HEK293 (cell line): ENCODE results near the gene SLC1A2.
A peak's percentile ranks its signal among the peaks of the same experiment; 100 is the strongest.

Source experiments
- CTCF ChIA-PET: fragments of 350-600 bp; formaldehyde crosslinking; extraction: SDS; loops from one replicate; lab custom pipeline; 2021; ENCODE audit warnings: antibody characterized with exemption; lab: Yijun Ruan, JAX
- POLR2A ChIA-PET: fragments of 300-600 bp; formaldehyde crosslinking; extraction: SDS; loops from one replicate; lab custom pipeline; 2020; ENCODE audit warnings: antibody characterized with exemption, inconsistent platforms; lab: Yijun Ruan, JAX
- H3K27ac ChIP-seq: fragments of 200-500 bp; sonication (Bioruptor generic); 2 replicates; pipeline ENCODE4 v1.5.1; 2014; ENCODE audit warnings: low read depth, low read length, control low read depth, inconsistent platforms; ENCODE audit errors: extremely low read depth
- H3K36me3 ChIP-seq, 2 experiments: fragments of 200-500 bp in 1 of 2; sonication (Bioruptor generic) in 1 of 2; 1 replicate in 1 of 2; 2 replicates in 1 of 2; pipeline ENCODE4 v1.5.1; 2014 to 2017; ENCODE audit warnings: inconsistent platforms in 2 of 2, low read length in 2 of 2; ENCODE audit not compliant: control insufficient read depth in 2 of 2, insufficient read depth in 1 of 2
- H3K4me1 ChIP-seq: fragments of 200-500 bp; sonication (Bioruptor generic); 2 replicates; pipeline ENCODE4 v1.5.1; 2014; ENCODE audit warnings: mild to moderate bottlenecking, low read length, inconsistent platforms; ENCODE audit not compliant: control insufficient read depth, insufficient read depth
- H3K4me3 ChIP-seq: 2 replicates; pipeline ENCODE4 v1.5.1; 2011; ENCODE audit warnings: low read depth, mild to moderate bottlenecking, control low read depth, low read length, moderate library complexity
- H3K9me3 ChIP-seq: fragments of 200-500 bp; sonication (Bioruptor generic); 2 replicates; pipeline ENCODE4 v1.5.1; 2014; ENCODE audit warnings: low read depth, low read length, inconsistent platforms; ENCODE audit not compliant: control insufficient read depth, insufficient read depth
- KLF1 ChIP-seq: fragments of 450-650 bp; formaldehyde crosslinking; IDR thresholded peaks from 2 replicates; pipeline ENCODE4 v1.5.1; 2016; ENCODE audit warnings: missing biosample characterization, missing genetic modification characterization
- OVOL3 ChIP-seq: fragments of 450-650 bp; formaldehyde crosslinking; IDR thresholded peaks from 2 replicates; pipeline ENCODE4 v1.5.1; 2016; ENCODE audit warnings: missing biosample characterization, missing genetic modification characterization
- SP7 ChIP-seq: fragments of 450-650 bp; formaldehyde crosslinking; IDR thresholded peaks from 2 replicates; pipeline ENCODE4 v1.5.1; 2016; ENCODE audit warnings: missing biosample characterization, missing genetic modification characterization
- WT1 ChIP-seq: fragments of 450-650 bp; formaldehyde crosslinking; IDR thresholded peaks from 2 replicates; pipeline ENCODE4 v1.5.1; 2016; ENCODE audit warnings: missing biosample characterization, missing genetic modification characterization
- YY2 ChIP-seq: fragments of 450-650 bp; formaldehyde crosslinking; IDR thresholded peaks from 2 replicates; pipeline ENCODE4 v1.5.1; 2016; ENCODE audit warnings: missing biosample characterization, missing genetic modification characterization
- ZFP37 ChIP-seq: fragments of 450-650 bp; formaldehyde crosslinking; IDR thresholded peaks from 2 replicates; pipeline ENCODE4 v1.5.1; 2016; ENCODE audit warnings: missing biosample characterization, missing genetic modification characterization
- ZNF114 ChIP-seq: fragments of 450-650 bp; formaldehyde crosslinking; IDR thresholded peaks from 2 replicates; pipeline ENCODE4 v1.5.0; 2017; ENCODE audit warnings: missing biosample characterization, missing genetic modification characterization
- ZNF146 ChIP-seq: fragments of 450-650 bp; formaldehyde crosslinking; IDR thresholded peaks from 2 replicates; pipeline ENCODE4 v1.5.1; 2016; ENCODE audit warnings: missing biosample characterization, missing genetic modification characterization
- ZNF335 ChIP-seq: fragments of 450-650 bp; formaldehyde crosslinking; conservative IDR thresholded peaks from 2 replicates; pipeline ENCODE4 v1.5.1; 2016; ENCODE audit warnings: missing biosample characterization, missing genetic modification characterization
- ZNF394 ChIP-seq: fragments of 450-650 bp; formaldehyde crosslinking; IDR thresholded peaks from 2 replicates; pipeline ENCODE4 v1.5.1; 2016; ENCODE audit warnings: missing biosample characterization, missing genetic modification characterization, mild to moderate bottlenecking, moderate library complexity, borderline replicate concordance
- ZNF423 ChIP-seq: fragments of 450-650 bp; formaldehyde crosslinking; IDR thresholded peaks from 2 replicates; pipeline ENCODE4 v1.5.1; 2016; ENCODE audit warnings: missing biosample characterization, missing genetic modification characterization
- ZNF514 ChIP-seq: fragments of 450-650 bp; formaldehyde crosslinking; IDR thresholded peaks from 2 replicates; pipeline ENCODE4 v1.5.1; 2016; ENCODE audit warnings: missing biosample characterization, missing genetic modification characterization
- ZNF558 ChIP-seq: fragments of 450-650 bp; formaldehyde crosslinking; IDR thresholded peaks from 2 replicates; pipeline ENCODE4 v1.5.1; 2016; ENCODE audit warnings: missing biosample characterization, missing genetic modification characterization
- ZNF596 ChIP-seq: fragments of 450-650 bp; IDR thresholded peaks from 2 replicates; pipeline ENCODE4 v1.5.0; 2018; ENCODE audit warnings: missing biosample characterization, mild to moderate bottlenecking, missing genetic modification characterization, moderate library complexity
- ZNF626 ChIP-seq: fragments of 450-650 bp; sonication (Bioruptor Pico); formaldehyde crosslinking; IDR thresholded peaks from 2 replicates; pipeline ENCODE4 v1.5.1; 2018; ENCODE audit warnings: missing biosample characterization, missing genetic modification characterization, inconsistent platforms
- ZNF768 ChIP-seq: fragments of 450-650 bp; formaldehyde crosslinking; IDR thresholded peaks from 2 replicates; pipeline ENCODE4 v1.5.1; 2018; ENCODE audit warnings: missing biosample characterization, mild to moderate bottlenecking, missing genetic modification characterization
- TF ChIP-seq, protein P1 (sequence below): fragments of 450-650 bp; formaldehyde crosslinking; IDR thresholded peaks from 2 replicates; pipeline ENCODE4 v1.5.1; 2016; ENCODE audit warnings: missing biosample characterization, missing genetic modification characterization
- TF ChIP-seq, protein P2 (sequence below): fragments of 450-650 bp; formaldehyde crosslinking; IDR thresholded peaks from 2 replicates; pipeline ENCODE4 v1.5.1; 2016; ENCODE audit warnings: missing biosample characterization, missing genetic modification characterization
- TF ChIP-seq, protein P3 (sequence below): fragments of 450-650 bp; formaldehyde crosslinking; IDR thresholded peaks from 2 replicates; pipeline ENCODE4 v1.5.1; 2016; ENCODE audit warnings: missing biosample characterization, missing genetic modification characterization
- TF ChIP-seq, protein P4 (sequence below): fragments of 450-650 bp; formaldehyde crosslinking; IDR thresholded peaks from 2 replicates; pipeline ENCODE4 v1.5.1; 2017; ENCODE audit warnings: missing biosample characterization, missing genetic modification characterization

SLC1A2 gene

DNA sequence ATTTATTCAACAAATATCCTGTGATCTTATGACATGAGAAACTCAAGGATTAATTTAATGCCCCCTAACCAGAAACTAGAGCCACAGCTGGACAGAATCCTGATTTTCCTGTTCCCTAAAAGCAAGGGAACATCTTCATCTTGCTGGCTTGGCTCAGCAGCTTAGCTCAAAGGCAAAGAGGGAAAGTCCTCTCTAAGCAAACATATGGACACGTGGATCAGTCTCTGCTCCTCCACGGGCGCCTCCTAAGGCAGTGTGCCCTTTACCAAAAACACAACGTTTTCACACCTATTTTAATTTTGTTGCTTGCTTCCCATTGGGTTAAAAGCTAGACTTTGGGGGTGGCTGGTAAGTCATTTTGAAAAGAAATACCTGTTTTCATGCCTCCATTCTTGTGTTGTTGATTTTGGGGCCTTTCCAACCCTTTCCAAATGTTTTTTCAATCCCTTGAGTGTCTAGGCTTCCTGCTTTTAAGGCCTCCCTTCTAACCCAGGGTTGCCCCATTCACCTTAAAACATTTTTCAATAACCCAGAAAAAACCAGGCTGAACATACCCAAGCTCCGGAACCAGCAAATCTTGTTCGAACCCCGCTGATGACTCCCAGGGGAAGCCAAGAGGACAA lies 15.5 kb downstream of the SLC1A2 start (continued):
- TF ChIP-seq, protein P1, sequence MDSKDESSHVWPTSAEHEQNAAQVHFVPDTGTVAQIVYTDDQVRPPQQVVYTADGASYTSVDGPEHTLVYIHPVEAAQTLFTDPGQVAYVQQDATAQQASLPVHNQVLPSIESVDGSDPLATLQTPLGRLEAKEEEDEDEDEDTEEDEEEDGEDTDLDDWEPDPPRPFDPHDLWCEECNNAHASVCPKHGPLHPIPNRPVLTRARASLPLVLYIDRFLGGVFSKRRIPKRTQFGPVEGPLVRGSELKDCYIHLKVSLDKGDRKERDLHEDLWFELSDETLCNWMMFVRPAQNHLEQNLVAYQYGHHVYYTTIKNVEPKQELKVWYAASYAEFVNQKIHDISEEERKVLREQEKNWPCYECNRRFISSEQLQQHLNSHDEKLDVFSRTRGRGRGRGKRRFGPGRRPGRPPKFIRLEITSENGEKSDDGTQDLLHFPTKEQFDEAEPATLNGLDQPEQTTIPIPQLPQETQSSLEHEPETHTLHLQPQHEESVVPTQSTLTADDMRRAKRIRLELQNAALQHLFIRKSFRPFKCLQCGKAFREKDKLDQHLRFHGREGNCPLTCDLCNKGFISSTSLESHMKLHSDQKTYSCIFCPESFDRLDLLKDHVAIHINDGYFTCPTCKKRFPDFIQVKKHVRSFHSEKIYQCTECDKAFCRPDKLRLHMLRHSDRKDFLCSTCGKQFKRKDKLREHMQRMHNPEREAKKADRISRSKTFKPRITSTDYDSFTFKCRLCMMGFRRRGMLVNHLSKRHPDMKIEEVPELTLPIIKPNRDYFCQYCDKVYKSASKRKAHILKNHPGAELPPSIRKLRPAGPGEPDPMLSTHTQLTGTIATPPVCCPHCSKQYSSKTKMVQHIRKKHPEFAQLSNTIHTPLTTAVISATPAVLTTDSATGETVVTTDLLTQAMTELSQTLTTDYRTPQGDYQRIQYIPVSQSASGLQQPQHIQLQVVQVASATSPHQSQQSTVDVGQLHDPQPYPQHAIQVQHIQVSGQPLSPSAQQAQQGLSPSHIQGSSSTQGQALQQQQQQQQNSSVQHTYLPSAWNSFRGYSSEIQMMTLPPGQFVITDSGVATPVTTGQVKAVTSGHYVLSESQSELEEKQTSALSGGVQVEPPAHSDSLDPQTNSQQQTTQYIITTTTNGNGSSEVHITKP, result no peak
- no peak for TF ChIP-seq ZNF114 (tag by site-specific recombination)
- TF ChIP-seq KLF1 (tag by site-specific recombination), result no peak
- TF ChIP-seq SP7, result no peak
- no peak for TF ChIP-seq ZNF146 (tag by site-specific recombination)
- no peak for TF ChIP-seq OVOL3 (tag by site-specific recombination)

DNA sequence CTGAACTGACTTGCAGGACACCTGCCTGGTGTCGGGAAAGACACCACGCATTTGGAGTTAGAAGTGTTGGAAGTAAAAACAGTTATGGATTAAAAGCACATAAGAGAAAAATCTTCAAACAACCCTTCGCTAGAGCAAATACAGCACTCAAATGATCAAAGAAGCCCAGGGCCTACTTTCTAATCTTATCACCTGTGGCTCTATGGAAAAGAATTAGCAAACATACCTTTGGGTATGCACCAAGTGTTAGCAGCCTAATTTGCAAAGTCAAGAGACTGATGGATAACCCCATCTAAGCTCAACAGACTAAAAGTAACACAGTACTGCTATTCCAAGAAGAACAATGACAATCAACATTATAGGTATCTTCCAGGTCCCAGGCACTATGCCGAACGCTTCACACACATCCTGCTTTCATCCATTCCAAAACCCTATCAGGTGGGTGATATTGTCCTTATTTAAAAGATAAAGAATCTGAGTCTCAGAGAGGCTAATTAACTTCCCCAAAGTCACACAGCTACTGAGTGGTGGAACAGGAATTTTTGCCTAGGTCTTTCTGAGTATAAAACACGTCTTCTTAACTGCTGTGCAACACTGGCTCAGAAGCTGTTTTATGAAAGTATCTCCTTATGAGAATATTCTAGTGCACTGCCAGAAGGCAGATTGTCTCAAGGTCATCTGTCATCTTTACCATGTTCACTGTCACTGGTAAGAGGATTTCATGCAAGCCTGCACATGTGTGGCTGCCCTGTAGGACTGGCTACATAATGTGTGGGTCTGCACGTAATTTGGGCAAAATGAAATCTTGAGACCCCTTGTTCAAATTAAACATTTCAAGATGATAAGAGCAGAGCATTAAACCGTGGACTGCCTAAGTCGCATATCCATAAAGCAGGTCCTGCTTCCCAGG lies 16.4 kb downstream of the SLC1A2 start:
- H3K4me3 ChIP-seq, result no peak overlapping the region
- CTCF ChIA-PET, result interaction anchor here (0.6 to 2.3 kb wide), 8 partner anchors 8 to 1395 kb away, joined by 3 to 16 read pairs (median 4); no protein-coding TSS in a partner anchor
- no peaks in the 10 kb centered on the region for H3K4me1 ChIP-seq
- no peaks in the 10 kb centered on the region for H3K36me3 ChIP-seq
- POLR2A ChIA-PET, result no interaction called here
- TF ChIP-seq ZNF768 (tag by site-specific recombination), result 0 out of 2 replicates have a peak, but pooled peaks have one; percentile 36
- no peak for TF ChIP-seq ZNF596 (tag by site-specific recombination)
- no peak overlapping the region for H3K27ac ChIP-seq
- no peaks in the 10 kb centered on the region for H3K9me3 ChIP-seq

DNA sequence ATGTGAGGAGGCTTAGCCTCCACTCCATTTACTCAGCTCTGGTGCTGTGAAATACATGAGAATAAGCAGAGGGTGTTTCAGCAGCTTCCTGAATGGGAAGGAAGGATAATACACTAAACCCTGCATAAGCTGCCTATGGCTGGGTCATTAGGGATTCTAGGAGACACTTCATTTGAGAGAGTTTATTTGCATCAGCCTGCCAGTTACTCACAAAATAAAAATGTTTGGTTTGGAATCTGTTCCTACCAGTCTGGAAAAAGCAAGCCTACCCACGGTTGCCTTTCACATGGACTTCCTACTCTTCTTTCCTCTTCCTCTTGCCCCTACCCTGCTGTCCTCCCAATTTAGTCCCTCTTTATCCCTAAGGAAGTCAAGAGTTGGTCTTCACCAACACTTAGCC lies 20.5 kb downstream of the SLC1A2 start:
- Histone ChIP-seq H3K36me3 (no peaks in the 10 kb centered on the region), H3K4me1 (no peaks in the 10 kb centered on the region), H3K4me3 (no peak overlapping the region), H3K9me3 (no peaks in the 10 kb centered on the region), H3K27ac (no peak overlapping the region)
- POLR2A ChIA-PET, result no interaction called here
- CTCF ChIA-PET, result interaction anchor here (1.5 kb wide), 1 partner anchor 812 kb away, joined by 5 read pairs; no protein-coding TSS in a partner anchor
- TF ChIP-seq WT1 (tag by site-specific recombination) (no peak), ZFP37 (no peak), ZNF558 (tag by site-specific recombination) (no peak), ZNF514 (tag by site-specific recombination) (no peak), YY2 (no peak), ZNF626 (tag by site-specific recombination) (no peak), ZNF394 (tag by site-specific recombination) (no peak), ZNF335 (tag by site-specific recombination) (no peak), ZNF423 (no peak)
- TF ChIP-seq, protein P2, sequence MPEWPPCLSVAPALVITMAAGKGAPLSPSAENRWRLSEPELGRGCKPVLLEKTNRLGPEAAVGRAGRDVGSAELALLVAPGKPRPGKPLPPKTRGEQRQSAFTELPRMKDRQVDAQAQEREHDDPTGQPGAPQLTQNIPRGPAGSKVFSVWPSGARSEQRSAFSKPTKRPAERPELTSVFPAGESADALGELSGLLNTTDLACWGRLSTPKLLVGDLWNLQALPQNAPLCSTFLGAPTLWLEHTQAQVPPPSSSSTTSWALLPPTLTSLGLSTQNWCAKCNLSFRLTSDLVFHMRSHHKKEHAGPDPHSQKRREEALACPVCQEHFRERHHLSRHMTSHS (tag by site-specific recombination), result no peak
- TF ChIP-seq, protein P3, sequence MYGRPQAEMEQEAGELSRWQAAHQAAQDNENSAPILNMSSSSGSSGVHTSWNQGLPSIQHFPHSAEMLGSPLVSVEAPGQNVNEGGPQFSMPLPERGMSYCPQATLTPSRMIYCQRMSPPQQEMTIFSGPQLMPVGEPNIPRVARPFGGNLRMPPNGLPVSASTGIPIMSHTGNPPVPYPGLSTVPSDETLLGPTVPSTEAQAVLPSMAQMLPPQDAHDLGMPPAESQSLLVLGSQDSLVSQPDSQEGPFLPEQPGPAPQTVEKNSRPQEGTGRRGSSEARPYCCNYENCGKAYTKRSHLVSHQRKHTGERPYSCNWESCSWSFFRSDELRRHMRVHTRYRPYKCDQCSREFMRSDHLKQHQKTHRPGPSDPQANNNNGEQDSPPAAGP, result no peak
- TF ChIP-seq, protein P4, sequence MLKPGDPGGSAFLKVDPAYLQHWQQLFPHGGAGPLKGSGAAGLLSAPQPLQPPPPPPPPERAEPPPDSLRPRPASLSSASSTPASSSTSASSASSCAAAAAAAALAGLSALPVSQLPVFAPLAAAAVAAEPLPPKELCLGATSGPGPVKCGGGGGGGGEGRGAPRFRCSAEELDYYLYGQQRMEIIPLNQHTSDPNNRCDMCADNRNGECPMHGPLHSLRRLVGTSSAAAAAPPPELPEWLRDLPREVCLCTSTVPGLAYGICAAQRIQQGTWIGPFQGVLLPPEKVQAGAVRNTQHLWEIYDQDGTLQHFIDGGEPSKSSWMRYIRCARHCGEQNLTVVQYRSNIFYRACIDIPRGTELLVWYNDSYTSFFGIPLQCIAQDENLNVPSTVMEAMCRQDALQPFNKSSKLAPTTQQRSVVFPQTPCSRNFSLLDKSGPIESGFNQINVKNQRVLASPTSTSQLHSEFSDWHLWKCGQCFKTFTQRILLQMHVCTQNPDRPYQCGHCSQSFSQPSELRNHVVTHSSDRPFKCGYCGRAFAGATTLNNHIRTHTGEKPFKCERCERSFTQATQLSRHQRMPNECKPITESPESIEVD (tag by site-specific recombination), result no peak
